OCI-LY7 (cell line): ENCODE data around the gene EXO1.

Experiments
- EZH2phosphoT487 ChIP-seq: fragments of 200-600 bp; sonication (generic); IDR thresholded peaks from 2 replicates; pipeline ENCODE4 v1.6.1; 2018; ENCODE audit warnings: low read depth, borderline replicate concordance, mild to moderate bottlenecking, mixed run types, antibody characterized with exemption, low read length, moderate library complexity, mixed read lengths
- TF ChIP-seq, protein P1 (sequence below): fragments of 200-600 bp; sonication (generic); conservative IDR thresholded peaks from 2 replicates; pipeline ENCODE4 v1.5.1; 2014; ENCODE audit warnings: mild to moderate bottlenecking, antibody characterized with exemption, low read length, moderate library complexity, mixed read lengths

DNA sequence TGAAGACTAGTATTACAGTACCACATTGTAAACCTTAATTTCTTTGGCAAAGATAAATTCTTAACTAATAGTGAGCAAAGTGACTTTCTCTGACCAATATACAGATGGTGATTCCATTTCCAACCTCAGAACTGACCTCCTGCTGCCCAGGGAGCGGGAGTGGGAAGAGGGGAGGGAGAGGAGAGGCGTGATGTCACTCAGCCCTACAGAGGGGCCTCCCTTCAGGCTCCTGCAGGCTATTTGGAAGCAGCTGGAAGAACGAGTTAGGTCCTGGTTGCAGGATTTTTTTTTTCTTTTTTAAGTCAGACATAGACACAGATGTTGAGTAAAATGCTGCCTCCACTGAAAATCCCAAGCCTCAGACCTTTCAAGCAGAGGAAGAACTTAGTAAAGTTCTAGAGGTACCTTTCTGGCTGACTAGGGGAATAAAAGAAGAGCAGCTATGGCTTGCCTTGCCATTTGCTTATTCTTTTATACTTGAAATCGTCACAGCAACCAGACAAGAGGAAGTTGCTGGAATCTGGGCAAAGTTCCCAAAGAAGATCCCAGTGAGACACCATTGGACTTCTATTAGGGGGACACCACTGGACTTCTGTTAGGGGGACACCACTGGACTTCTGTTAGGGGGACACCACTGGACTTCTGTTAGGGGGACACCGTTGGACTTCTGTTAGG, 54.5 kb downstream of the EXO1 start:
- TF ChIP-seq, protein P1, sequence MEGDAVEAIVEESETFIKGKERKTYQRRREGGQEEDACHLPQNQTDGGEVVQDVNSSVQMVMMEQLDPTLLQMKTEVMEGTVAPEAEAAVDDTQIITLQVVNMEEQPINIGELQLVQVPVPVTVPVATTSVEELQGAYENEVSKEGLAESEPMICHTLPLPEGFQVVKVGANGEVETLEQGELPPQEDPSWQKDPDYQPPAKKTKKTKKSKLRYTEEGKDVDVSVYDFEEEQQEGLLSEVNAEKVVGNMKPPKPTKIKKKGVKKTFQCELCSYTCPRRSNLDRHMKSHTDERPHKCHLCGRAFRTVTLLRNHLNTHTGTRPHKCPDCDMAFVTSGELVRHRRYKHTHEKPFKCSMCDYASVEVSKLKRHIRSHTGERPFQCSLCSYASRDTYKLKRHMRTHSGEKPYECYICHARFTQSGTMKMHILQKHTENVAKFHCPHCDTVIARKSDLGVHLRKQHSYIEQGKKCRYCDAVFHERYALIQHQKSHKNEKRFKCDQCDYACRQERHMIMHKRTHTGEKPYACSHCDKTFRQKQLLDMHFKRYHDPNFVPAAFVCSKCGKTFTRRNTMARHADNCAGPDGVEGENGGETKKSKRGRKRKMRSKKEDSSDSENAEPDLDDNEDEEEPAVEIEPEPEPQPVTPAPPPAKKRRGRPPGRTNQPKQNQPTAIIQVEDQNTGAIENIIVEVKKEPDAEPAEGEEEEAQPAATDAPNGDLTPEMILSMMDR, result no peak
- no peak for TF ChIP-seq EZH2phosphoT487
